ENCODE measurements around the gene CCDC40. TPM values are rescaled to one million over a fixed set of nuclear protein-coding genes. Genes with fewer than 3 reads are reported as not detected.

Gene CCDC40
- total and polyA plus RNA-seq, 2 donors (not counting 1 experiment from before 2014, with no cell fraction given): 0.63 to 3.2 TPM

DNA sequence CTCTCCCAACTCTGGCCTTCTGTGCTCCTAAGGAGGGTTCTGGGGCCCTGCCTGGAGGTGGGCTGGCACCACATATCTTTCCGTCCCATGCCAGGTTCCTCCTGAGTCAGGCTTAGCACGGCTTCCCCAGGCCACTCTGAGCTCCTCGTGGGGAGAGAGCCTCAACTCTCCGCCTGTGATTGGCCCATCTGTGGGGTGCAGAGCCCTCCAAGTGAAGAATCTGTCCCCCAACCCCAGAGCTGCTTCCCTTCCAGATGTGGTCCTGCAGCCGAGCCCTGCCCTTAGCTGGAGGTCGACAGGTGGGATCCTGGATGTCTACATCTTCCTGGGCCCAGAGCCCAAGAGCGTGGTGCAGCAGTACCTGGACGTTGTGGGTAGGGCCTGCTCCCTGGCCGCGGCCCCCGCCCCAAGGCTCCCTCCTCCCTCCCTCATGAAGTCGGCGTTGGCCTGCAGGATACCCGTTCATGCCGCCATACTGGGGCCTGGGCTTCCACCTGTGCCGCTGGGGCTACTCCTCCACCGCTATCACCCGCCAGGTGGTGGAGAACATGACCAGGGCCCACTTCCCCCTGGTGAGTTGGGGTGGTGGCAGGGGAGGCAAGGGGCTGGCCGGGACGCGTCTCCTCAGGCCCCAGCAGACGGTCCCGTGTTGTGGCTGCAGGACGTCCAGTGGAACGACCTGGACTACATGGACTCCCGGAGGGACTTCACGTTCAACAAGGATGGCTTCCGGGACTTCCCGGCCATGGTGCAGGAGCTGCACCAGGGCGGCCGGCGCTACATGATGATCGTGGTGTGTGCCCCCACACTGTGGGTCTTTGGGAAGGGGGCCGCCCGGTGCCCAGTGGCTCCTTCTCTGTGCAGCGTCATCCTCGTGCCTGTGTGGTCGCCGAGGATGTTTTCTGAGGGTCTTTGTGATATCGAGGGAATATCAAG, 71.9 kb downstream of the CCDC40 start:
- ATAC-seq (ENCODE audit: low read depth): no peak
- H3K9ac ChIP-seq (ENCODE audit: low read length): no peak overlapping the region
- H3K9me3 Mint-ChIP-seq (ENCODE audit: insufficient read depth): no peaks in the 10 kb centered on the region
- no peaks in the 10 kb centered on the region for H4K20me1 ChIP-seq (ENCODE audit: control insufficient read depth, insufficient read depth, low read length, poor library complexity, severe bottlenecking)
- WGBS (ENCODE audit: insufficient coverage): 92% methylated on average over 34 of the region's 40 CpGs
- intact Hi-C loops (cut with micrococcal nuclease): no loop called here
- H3K79me2 ChIP-seq (ENCODE audit: control insufficient read depth, insufficient read depth, low read length): no peaks in the 10 kb centered on the region
- no peak overlapping the region for H3K27ac Mint-ChIP-seq
- H3K27me3 Mint-ChIP-seq: no peaks in the 10 kb centered on the region
- H3K36me3 ChIP-seq (replicated peaks in 1 of 2; ENCODE audit: control extremely low read depth in 1 of 2, control insufficient read depth in 1 of 2, extremely low read depth in 1 of 2, insufficient read depth in 2 of 2, low read length in 1 of 2): no peaks in the 10 kb centered on the region
- no peak for TF ChIP-seq EZH2 (IDR thresholded peaks at IDR 0.05; ENCODE audit: borderline replicate concordance, insufficient read depth, low read depth, low read length, poor library complexity, severe bottlenecking)
- TF ChIP-seq, protein P1, sequence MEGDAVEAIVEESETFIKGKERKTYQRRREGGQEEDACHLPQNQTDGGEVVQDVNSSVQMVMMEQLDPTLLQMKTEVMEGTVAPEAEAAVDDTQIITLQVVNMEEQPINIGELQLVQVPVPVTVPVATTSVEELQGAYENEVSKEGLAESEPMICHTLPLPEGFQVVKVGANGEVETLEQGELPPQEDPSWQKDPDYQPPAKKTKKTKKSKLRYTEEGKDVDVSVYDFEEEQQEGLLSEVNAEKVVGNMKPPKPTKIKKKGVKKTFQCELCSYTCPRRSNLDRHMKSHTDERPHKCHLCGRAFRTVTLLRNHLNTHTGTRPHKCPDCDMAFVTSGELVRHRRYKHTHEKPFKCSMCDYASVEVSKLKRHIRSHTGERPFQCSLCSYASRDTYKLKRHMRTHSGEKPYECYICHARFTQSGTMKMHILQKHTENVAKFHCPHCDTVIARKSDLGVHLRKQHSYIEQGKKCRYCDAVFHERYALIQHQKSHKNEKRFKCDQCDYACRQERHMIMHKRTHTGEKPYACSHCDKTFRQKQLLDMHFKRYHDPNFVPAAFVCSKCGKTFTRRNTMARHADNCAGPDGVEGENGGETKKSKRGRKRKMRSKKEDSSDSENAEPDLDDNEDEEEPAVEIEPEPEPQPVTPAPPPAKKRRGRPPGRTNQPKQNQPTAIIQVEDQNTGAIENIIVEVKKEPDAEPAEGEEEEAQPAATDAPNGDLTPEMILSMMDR (IDR thresholded peaks at IDR 0.05): no peak
- DNase-seq: no peak
- no peak overlapping the region for H3K4me3 ChIP-seq (ENCODE audit: control extremely low read depth in 1 of 5, extremely low read depth in 1 of 5, insufficient read depth in 1 of 5, low read depth in 2 of 5, low read length in 4 of 5)
- no peak overlapping the region for H3K4me2 ChIP-seq (replicated peaks; ENCODE audit: low read depth, low read length, poor library complexity, severe bottlenecking)
- H3K27me3 ChIP-seq (replicated peaks in 1 of 4; ENCODE audit: control extremely low read depth in 1 of 4, control insufficient read depth in 3 of 4, insufficient read depth in 4 of 4, low read length in 3 of 4): no peaks in the 10 kb centered on the region
- ChIA-PET POLR2A (no interaction called here), CTCF (no interaction called here)
- H3K27ac ChIP-seq (ENCODE audit: low read length in 2 of 2): no peak overlapping the region
- peaks cover 15% of the 10 kb centered on the region for H3K4me1 Mint-ChIP-seq
- H3K9me3 ChIP-seq (ENCODE audit: control extremely low read depth in 1 of 3, control insufficient read depth in 2 of 3, insufficient read depth in 1 of 3, low read length in 2 of 3): no peaks in the 10 kb centered on the region
- H3K4me3 Mint-ChIP-seq: no peak overlapping the region
- H2AFZ ChIP-seq (ENCODE audit: insufficient read depth, low read depth, low read length, poor library complexity, severe bottlenecking): no peak overlapping the region
- H3K4me1 ChIP-seq (ENCODE audit: control insufficient read depth in 2 of 2, insufficient read depth in 2 of 2, low read length in 2 of 2): peaks cover 11 to 13% of the 10 kb centered on the region in 2 donors

- Histone ChIP-seq H3K4me2 (replicated peaks; ENCODE audit: low read depth, low read length, poor library complexity, severe bottlenecking) (no peak overlapping the region), H3K79me2 (ENCODE audit: control insufficient read depth, insufficient read depth, low read length) (no peaks in the 10 kb centered on the region), H3K36me3 (replicated peaks in 1 of 2; ENCODE audit: control extremely low read depth in 1 of 2, control insufficient read depth in 1 of 2, extremely low read depth in 1 of 2, insufficient read depth in 2 of 2, low read length in 1 of 2) (no peaks in the 10 kb centered on the region), H3K4me3 (ENCODE audit: control extremely low read depth in 1 of 5, extremely low read depth in 1 of 5, insufficient read depth in 1 of 5, low read depth in 2 of 5, low read length in 4 of 5) (no peak overlapping the region), H4K20me1 (ENCODE audit: control insufficient read depth, insufficient read depth, low read length, poor library complexity, severe bottlenecking) (no peaks in the 10 kb centered on the region), H3K4me1 (ENCODE audit: control insufficient read depth in 2 of 2, insufficient read depth in 2 of 2, low read length in 2 of 2) (peaks cover 11 to 14% of the 10 kb centered on the region in 2 donors), H3K27ac (ENCODE audit: low read length in 2 of 2) (no peak overlapping the region), H3K9me3 (ENCODE audit: control extremely low read depth in 1 of 3, control insufficient read depth in 2 of 3, insufficient read depth in 1 of 3, low read length in 2 of 3) (no peaks in the 10 kb centered on the region), H3K27me3 (replicated peaks in 1 of 4; ENCODE audit: control extremely low read depth in 1 of 4, control insufficient read depth in 3 of 4, insufficient read depth in 4 of 4, low read length in 3 of 4) (no peaks in the 10 kb centered on the region), H2AFZ (ENCODE audit: insufficient read depth, low read depth, low read length, poor library complexity, severe bottlenecking) (no peak overlapping the region), H3K9ac (ENCODE audit: low read length) (no peak overlapping the region)
- no peaks in the 10 kb centered on the region for H3K27me3 Mint-ChIP-seq
- DNase-seq: no peak
- H3K27ac Mint-ChIP-seq: no peak overlapping the region
- TF ChIP-seq, protein P1 (IDR thresholded peaks at IDR 0.05): no peak
- TF ChIP-seq EZH2 (IDR thresholded peaks at IDR 0.05; ENCODE audit: borderline replicate concordance, insufficient read depth, low read depth, low read length, poor library complexity, severe bottlenecking): no peak
- peaks cover 15% of the 10 kb centered on the region for H3K4me1 Mint-ChIP-seq
- H3K4me3 Mint-ChIP-seq: no peak overlapping the region
- no peaks in the 10 kb centered on the region for H3K9me3 Mint-ChIP-seq (ENCODE audit: insufficient read depth)
- ChIA-PET POLR2A (no interaction called here), CTCF (interaction anchor here (1.3 kb wide), 1 partner anchor 8 kb away, joined by 3 read pairs; the partner anchor contains the start of gene GAA)
- WGBS (ENCODE audit: insufficient coverage): 99% methylated on average over 13 of the region's 13 CpGs
- ATAC-seq (ENCODE audit: low read depth): no peak
- intact Hi-C loops (cut with micrococcal nuclease): no loop called here
Measured at GRCh38 chr17:80109066-80109660, 72.7 kb downstream of the CCDC40 start.

Measured in B cell (primary cell).